ENCODE data around the gene RCBTB1. TPM values are rescaled to one million over a fixed set of nuclear protein-coding genes. Genes with fewer than 3 reads are reported as not detected.
"Not testable (repeated sequence)": the region's sequence is repeated elsewhere in the genome, so short reads cannot be mapped to it uniquely, and the experiment has no call there.

RCBTB1 gene
- total and polyA plus RNA-seq, 2 donors, result 10.6 to 13.1 TPM

DNA sequence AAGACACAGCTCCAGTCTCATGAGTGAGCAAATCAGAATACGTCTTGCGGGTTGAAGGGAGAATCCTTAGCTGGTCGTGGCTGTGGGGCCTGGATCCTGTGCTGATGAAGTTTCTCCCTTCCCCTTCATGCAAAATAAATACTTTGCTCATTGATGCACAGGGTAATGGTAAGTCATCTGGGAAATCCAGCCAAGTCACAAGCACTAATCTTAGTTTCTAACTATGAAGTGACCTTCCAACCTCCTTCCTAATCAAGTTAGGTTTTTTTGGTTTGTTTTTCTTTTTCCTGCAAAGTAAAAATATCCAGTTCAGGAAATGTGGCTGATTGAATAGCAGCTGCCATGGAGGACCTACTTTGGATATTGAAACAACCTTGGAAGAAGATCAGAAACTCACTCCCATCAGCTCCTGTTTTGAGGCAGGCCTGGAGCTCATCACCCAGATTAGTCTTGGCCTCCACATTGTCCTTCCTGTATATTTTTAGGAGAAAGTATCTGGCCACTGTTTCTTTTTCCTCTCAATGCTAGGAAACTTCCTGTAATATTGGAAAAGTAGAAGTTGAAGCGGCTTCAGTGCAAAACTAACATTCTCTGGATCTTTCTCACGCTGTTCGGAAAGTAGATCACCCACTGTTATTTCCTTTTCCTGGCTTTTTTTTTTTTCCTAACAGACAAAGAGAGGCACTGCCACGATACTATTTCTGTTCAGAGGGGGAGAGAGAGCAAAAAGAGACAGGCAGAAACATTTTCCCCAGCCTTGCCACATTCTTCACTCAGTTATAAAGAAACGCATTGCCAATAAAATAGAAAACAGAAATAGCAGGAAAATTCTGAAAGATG is 30.7 kb upstream of the RCBTB1 start:
- Histone ChIP-seq H3K27ac (ENCODE audit: low read depth) (no peak overlapping the region), H3K36me3 (ENCODE audit: insufficient read depth) (no peaks in the 10 kb centered on the region), H3K4me1 (ENCODE audit: insufficient read depth) (no peaks in the 10 kb centered on the region), H3K4me3 (ENCODE audit: low read depth, low read length) (no peak overlapping the region)
- WGBS, result 51% methylated on average over 8 of the region's 8 CpGs
- no peak for DNase-seq (ENCODE audit: extremely low spot score)

DNA sequence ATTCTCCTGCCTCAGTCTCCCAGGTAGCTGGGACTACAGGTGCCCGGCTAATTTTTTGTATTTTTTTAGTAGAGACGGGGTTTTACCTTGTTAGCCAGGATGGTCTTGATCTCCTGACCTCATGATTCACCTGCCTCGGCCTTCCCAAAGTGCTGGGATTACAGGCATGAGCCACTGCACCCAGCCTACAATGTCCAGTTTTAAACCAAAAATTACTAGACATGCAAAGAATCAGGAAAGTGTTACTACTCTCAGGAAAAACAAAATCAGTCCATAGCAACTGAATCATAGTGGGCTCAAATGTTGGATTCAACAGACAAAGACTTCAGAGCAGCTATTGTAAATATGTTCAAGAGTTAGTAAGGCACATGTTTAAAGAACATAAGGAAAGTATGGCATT is 26.7 kb upstream of the RCBTB1 start:
- H3K4me3 ChIP-seq (ENCODE audit: low read depth, low read length); H3K36me3 ChIP-seq (ENCODE audit: insufficient read depth); H3K27ac ChIP-seq (ENCODE audit: low read depth); DNase-seq (ENCODE audit: extremely low spot score); H3K4me1 ChIP-seq (ENCODE audit: insufficient read depth): not testable (repeated sequence)
- WGBS, result 95% methylated on average over 3 of the region's 3 CpGs

DNA sequence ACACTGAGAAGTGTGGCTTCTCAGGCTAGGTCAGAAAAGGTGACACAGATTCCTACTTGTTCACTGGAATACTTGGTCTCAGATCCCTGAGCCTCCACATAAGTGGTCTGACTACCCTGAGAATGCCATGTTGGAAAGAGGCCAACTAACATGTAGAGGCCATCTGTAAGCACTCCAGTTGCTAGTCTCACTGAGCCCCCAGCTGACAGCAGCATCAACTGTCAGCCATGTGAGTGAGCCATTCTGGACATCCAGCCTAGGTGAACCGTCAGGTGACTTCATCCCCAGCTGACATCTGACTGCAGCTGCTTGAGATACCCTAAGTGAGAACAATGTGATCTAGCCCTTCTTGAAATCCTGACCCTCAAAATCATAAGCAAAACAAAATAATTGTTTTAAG is 24.8 kb upstream of the RCBTB1 start:
- DNase-seq (ENCODE audit: extremely low spot score), result no peak
- H3K4me1 ChIP-seq (ENCODE audit: insufficient read depth), result no peaks in the 10 kb centered on the region
- H3K27ac ChIP-seq (ENCODE audit: low read depth), result no peak overlapping the region
- H3K4me3 ChIP-seq (ENCODE audit: low read depth, low read length), result no peak overlapping the region
- H3K36me3 ChIP-seq (ENCODE audit: insufficient read depth), result no peaks in the 10 kb centered on the region
- WGBS, result 77% methylated on average over 1 of the region's 1 CpG

GRCh38 chr13:49608651-49609331 is 23.4 kb upstream of the RCBTB1 start:
- no peaks in the 10 kb centered on the region for H3K36me3 ChIP-seq (ENCODE audit: insufficient read depth)
- no peak overlapping the region for H3K27ac ChIP-seq (ENCODE audit: low read depth)
- DNase-seq (ENCODE audit: extremely low spot score), result no peak
- 94% methylated on average over 1 of the region's 1 CpG for WGBS
- H3K4me1 ChIP-seq (ENCODE audit: insufficient read depth), result no peaks in the 10 kb centered on the region
- H3K4me3 ChIP-seq (ENCODE audit: low read depth, low read length), result no peak overlapping the region

DNA sequence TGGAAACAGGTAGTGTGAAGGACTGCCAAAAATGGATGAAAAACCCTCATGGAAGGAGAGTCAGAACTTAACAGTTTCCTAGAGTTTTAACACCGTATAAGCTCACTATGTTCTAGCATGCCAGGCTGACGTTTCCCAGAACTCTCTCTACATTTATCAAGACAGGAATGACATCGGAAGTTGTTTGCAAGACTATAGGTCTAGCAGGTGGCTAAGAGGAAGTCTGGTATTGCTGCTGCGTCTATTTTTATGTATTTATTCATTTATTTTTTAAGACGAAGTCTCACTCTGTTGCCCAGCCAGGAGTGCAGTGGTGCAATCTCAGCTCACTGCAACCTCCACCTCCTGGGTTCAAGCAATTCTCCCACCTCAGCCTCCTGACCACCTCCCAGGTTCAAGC is 22.4 kb upstream of the RCBTB1 start:
- no peaks in the 10 kb centered on the region for H3K4me1 ChIP-seq (ENCODE audit: insufficient read depth)
- DNase-seq (ENCODE audit: extremely low spot score), result no peak
- H3K36me3 ChIP-seq (ENCODE audit: insufficient read depth), result no peaks in the 10 kb centered on the region
- no peak overlapping the region for H3K27ac ChIP-seq (ENCODE audit: low read depth)
- no peak overlapping the region for H3K4me3 ChIP-seq (ENCODE audit: low read depth, low read length)
- WGBS, result 57% methylated on average over 5 of the region's 5 CpGs

GRCh38 chr13:49606747-49607648 is 21.6 kb upstream of the RCBTB1 start:
- Histone ChIP-seq H3K27ac (ENCODE audit: low read depth) (no peak overlapping the region), H3K4me3 (ENCODE audit: low read depth, low read length) (peak overlapping the region; percentile 6), H3K36me3 (ENCODE audit: insufficient read depth) (no peaks in the 10 kb centered on the region), H3K4me1 (ENCODE audit: insufficient read depth) (no peaks in the 10 kb centered on the region)
- 31% methylated on average over 15 of the region's 15 CpGs for WGBS
- peak; percentile 74 for DNase-seq (ENCODE audit: extremely low spot score)

- H3K36me3 ChIP-seq (ENCODE audit: insufficient read depth), result no peaks in the 10 kb centered on the region
- DNase-seq (ENCODE audit: extremely low spot score), result no peak
- no peak overlapping the region for H3K4me3 ChIP-seq (ENCODE audit: low read depth, low read length)
- no peaks in the 10 kb centered on the region for H3K4me1 ChIP-seq (ENCODE audit: insufficient read depth)
- H3K27ac ChIP-seq (ENCODE audit: low read depth), result no peak overlapping the region
- WGBS, result 28% methylated on average over 5 of the region's 5 CpGs
These were observed 19.2 kb upstream of the RCBTB1 start for GRCh38 chr13:49604570-49604969.

DNA sequence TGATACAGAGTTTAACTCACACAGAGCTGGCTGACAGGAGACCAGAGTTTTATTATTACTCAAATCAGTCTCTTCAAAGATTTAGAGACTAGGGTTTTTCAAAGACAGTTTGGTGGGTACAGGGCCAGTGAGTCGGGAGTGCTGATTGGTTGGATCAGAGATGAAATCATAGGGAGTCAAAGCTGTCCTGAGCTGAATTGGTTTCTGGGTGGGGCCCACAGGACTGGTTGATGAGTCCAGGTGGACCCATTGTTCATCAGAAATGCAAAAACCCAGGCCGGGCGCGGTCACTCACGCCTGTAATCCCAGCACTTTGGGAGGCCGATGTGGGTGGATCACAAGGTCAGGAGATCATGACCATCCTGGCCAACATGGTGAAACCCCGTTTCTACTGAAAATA is 17.3 kb upstream of the RCBTB1 start:
- not testable (repeated sequence) for H3K27ac ChIP-seq (ENCODE audit: low read depth); H3K36me3 ChIP-seq (ENCODE audit: insufficient read depth); H3K4me1 ChIP-seq (ENCODE audit: insufficient read depth); DNase-seq (ENCODE audit: extremely low spot score); H3K4me3 ChIP-seq (ENCODE audit: low read depth, low read length)
- WGBS, result 87% methylated on average over 7 of the region's 7 CpGs

DNA sequence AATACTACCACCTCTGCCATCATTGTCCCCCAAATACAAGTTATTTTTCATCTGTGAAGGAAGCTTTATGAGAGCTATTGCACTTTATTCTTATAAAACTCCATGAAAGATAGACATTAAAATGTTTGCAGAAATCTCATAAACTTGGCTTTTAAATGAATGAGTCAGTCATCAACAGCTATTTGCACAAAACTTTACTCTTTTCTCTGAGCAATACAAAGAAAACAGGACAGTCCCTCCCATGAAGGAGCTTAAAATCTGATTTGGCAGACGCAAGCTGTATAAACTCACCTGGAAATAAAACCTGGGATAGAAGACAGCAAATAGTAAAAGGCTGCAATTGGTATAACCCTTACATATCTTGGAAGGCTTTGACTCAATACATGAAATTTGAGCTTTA is 16.6 kb upstream of the RCBTB1 start:
- no peaks in the 10 kb centered on the region for H3K4me1 ChIP-seq (ENCODE audit: insufficient read depth)
- H3K4me3 ChIP-seq (ENCODE audit: low read depth, low read length), result no peak overlapping the region
- DNase-seq (ENCODE audit: extremely low spot score), result peak; percentile 50
- WGBS, result 54% methylated on average over 1 of the region's 1 CpG
- H3K36me3 ChIP-seq (ENCODE audit: insufficient read depth), result no peaks in the 10 kb centered on the region
- H3K27ac ChIP-seq (ENCODE audit: low read depth), result no peak overlapping the region

GRCh38 chr13:49597043-49597641 is 11.8 kb upstream of the RCBTB1 start:
- Histone ChIP-seq H3K4me1 (ENCODE audit: insufficient read depth) (no peaks in the 10 kb centered on the region), H3K36me3 (ENCODE audit: insufficient read depth) (no peaks in the 10 kb centered on the region), H3K4me3 (ENCODE audit: low read depth, low read length) (no peak overlapping the region), H3K27ac (ENCODE audit: low read depth) (no peak overlapping the region)
- no peak for DNase-seq (ENCODE audit: extremely low spot score)
- WGBS, result 68% methylated on average over 11 of the region's 11 CpGs

DNA sequence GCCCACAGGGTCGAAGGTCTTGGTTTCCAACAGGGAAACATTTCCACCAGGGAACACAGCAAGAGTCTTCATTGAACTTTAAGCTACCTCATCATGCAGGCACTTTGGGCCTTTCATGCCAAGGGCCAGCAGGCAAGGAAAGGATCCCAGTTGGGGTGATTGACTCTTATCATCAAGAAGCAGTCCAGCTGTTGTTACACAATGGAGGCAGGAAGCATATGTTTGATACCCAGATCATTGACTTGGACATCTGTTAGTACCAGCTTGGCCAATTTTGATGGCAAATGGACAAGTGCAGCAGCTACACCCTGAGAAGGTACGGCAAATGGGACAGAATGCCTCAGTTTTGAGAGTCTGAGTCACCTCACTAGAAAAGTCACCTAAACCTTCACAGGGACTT is 10.9 kb upstream of the RCBTB1 start:
- Histone ChIP-seq H3K27ac (ENCODE audit: low read depth) (no peak overlapping the region), H3K4me3 (ENCODE audit: low read depth, low read length) (no peak overlapping the region), H3K4me1 (ENCODE audit: insufficient read depth) (no peaks in the 10 kb centered on the region), H3K36me3 (ENCODE audit: insufficient read depth) (no peaks in the 10 kb centered on the region)
- 50% methylated on average over 2 of the region's 2 CpGs for WGBS
- DNase-seq (ENCODE audit: extremely low spot score), result no peak

GRCh38 chr13:49594576-49594975 is 9.2 kb upstream of the RCBTB1 start:
- no peak for DNase-seq (ENCODE audit: extremely low spot score)
- Histone ChIP-seq H3K4me1 (ENCODE audit: insufficient read depth) (no peaks in the 10 kb centered on the region), H3K27ac (ENCODE audit: low read depth) (no peak overlapping the region), H3K36me3 (ENCODE audit: insufficient read depth) (no peaks in the 10 kb centered on the region), H3K4me3 (ENCODE audit: low read depth, low read length) (no peak overlapping the region)

GRCh38 chr13:49593876-49594275 is 8.5 kb upstream of the RCBTB1 start:
- DNase-seq (ENCODE audit: extremely low spot score), result not testable (repeated sequence)

More at GRCh38 chr13:49593876-49594275, 8.5 kb upstream of the RCBTB1 start:
- H3K36me3 ChIP-seq (ENCODE audit: insufficient read depth); H3K27ac ChIP-seq (ENCODE audit: low read depth); H3K4me1 ChIP-seq (ENCODE audit: insufficient read depth); H3K4me3 ChIP-seq (ENCODE audit: low read depth, low read length): not testable (repeated sequence)
- 87% methylated on average over 3 of the region's 4 CpGs for WGBS
